ENCODE results near the gene PLA2G6.

Gene PLA2G6

GRCh38 chr22:38213990-38214301 is 32.3 kb upstream of the PLA2G6 start:
- no peak for DNase-seq (ENCODE audit: low spot score)

- no peak for DNase-seq (ENCODE audit: low spot score)
Measured at GRCh38 chr22:38213319-38213989, 31.8 kb upstream of the PLA2G6 start.

- DNase-seq (ENCODE audit: low spot score): no peak
Measured at GRCh38 chr22:38212442-38212841, 30.8 kb upstream of the PLA2G6 start.

GRCh38 chr22:38211556-38211955 is 29.9 kb upstream of the PLA2G6 start:
- DNase-seq (ENCODE audit: low spot score): no peak

- DNase-seq (ENCODE audit: low spot score): no peak
Measured at GRCh38 chr22:38208551-38208968, 26.9 kb upstream of the PLA2G6 start.

GRCh38 chr22:38207898-38208432 is 26.3 kb upstream of the PLA2G6 start:
- DNase-seq (ENCODE audit: low spot score): no peak

GRCh38 chr22:38205261-38206128 is 23.9 kb upstream of the PLA2G6 start:
- DNase-seq (ENCODE audit: low spot score): peak; percentile 44

GRCh38 chr22:38204784-38205183 is 23.2 kb upstream of the PLA2G6 start:
- DNase-seq (ENCODE audit: low spot score): no peak

- no peak for DNase-seq (ENCODE audit: low spot score)
Measured at GRCh38 chr22:38203855-38204514, 22.4 kb upstream of the PLA2G6 start.

- DNase-seq (ENCODE audit: low spot score): no peak
Measured at GRCh38 chr22:38203090-38203810, 21.6 kb upstream of the PLA2G6 start.

- no peak for DNase-seq (ENCODE audit: low spot score)
Measured at GRCh38 chr22:38202437-38203089, 20.9 kb upstream of the PLA2G6 start.

- DNase-seq (ENCODE audit: low spot score): peak; percentile 93
Measured at GRCh38 chr22:38201711-38202436, 20.2 kb upstream of the PLA2G6 start, which contains the start of gene MAFF. MAFF (plus strand) TSS chr22:38201994; CDS start chr22:38213854, 11,860 bp downstream.

- DNase-seq (ENCODE audit: low spot score): no peak
Measured at GRCh38 chr22:38201371-38201710, 19.7 kb upstream of the PLA2G6 start.

GRCh38 chr22:38199826-38200559 is 18.4 kb upstream of the PLA2G6 start:
- DNase-seq (ENCODE audit: low spot score): no peak

GRCh38 chr22:38196791-38197419 is 15.3 kb upstream of the PLA2G6 start:
- DNase-seq (ENCODE audit: low spot score): no peak

- DNase-seq (ENCODE audit: low spot score): no peak
Measured at GRCh38 chr22:38193580-38193979, 11.9 kb upstream of the PLA2G6 start.

- no peak for DNase-seq (ENCODE audit: low spot score)
Measured at GRCh38 chr22:38192475-38192863, 10.8 kb upstream of the PLA2G6 start.

- no peak for DNase-seq (ENCODE audit: low spot score)
Measured at GRCh38 chr22:38191731-38192474, 10.3 kb upstream of the PLA2G6 start.

- no peak for DNase-seq (ENCODE audit: low spot score)
Measured at GRCh38 chr22:38191055-38191454, 9.4 kb upstream of the PLA2G6 start.
